VCaP (cell line): ENCODE measurements around the gene TMEM131.

Source experiments
- H3K27ac ChIP-seq: fragments of 450-650 bp; 2 replicates; pipeline ENCODE4 v1.5.1; 2017
- CTCF ChIP-seq: fragments of 450-650 bp; conservative IDR thresholded peaks from 2 replicates; pipeline ENCODE4 v1.5.1; 2017; ENCODE audit warnings: mild to moderate bottlenecking, moderate library complexity

Gene TMEM131

GRCh38 chr2:97757062-97757461, 238.7 kb downstream of the TMEM131 start:
- no peak overlapping the region for H3K27ac ChIP-seq
- TF ChIP-seq CTCF: no peak

GRCh38 chr2:97755491-97755890, 240.3 kb downstream of the TMEM131 start:
- no peak for TF ChIP-seq CTCF
- no peak overlapping the region for H3K27ac ChIP-seq

GRCh38 chr2:97754690-97755346, 240.9 kb downstream of the TMEM131 start:
- TF ChIP-seq CTCF: no peak
- no peak overlapping the region for H3K27ac ChIP-seq

- no peak for TF ChIP-seq CTCF
- H3K27ac ChIP-seq: no peak overlapping the region
These were observed 243.1 kb downstream of the TMEM131 start for GRCh38 chr2:97752342-97753334.

- no peak overlapping the region for H3K27ac ChIP-seq
- TF ChIP-seq CTCF: no peak
These were observed 244.0 kb downstream of the TMEM131 start for GRCh38 chr2:97751752-97752151.

- no peak overlapping the region for H3K27ac ChIP-seq
- no peak for TF ChIP-seq CTCF
These were observed 245.7 kb downstream of the TMEM131 start for GRCh38 chr2:97750017-97750416.

GRCh38 chr2:97749581-97749980, 246.2 kb downstream of the TMEM131 start:
- no peak for TF ChIP-seq CTCF
- no peak overlapping the region for H3K27ac ChIP-seq
